Adrenal gland (tissue), 12 donors: ENCODE results near the gene PIGX. TPM values are rescaled to one million over a fixed set of nuclear protein-coding genes. Genes with fewer than 3 reads are reported as not detected.

Source experiments
- DNase-seq, 7 donors: peaks; one replicate each; pipeline ENCODE4 v3.0.0-alpha.2; 2019 to 2020
- H3K27ac ChIP-seq, 5 donors: fragments of 200-600 bp; sonication (generic) in 4 of 5; 1 replicate in 3 of 5; 2 replicates in 2 of 5; pipeline versions ENCODE4 v1.5.1 to v1.8.0; 2016 to 2020; ENCODE audit warnings: mild to moderate bottlenecking in 1 of 5
- H3K27me3 ChIP-seq: fragments of 200-600 bp; 2 replicates; pipeline ENCODE4 v1.8.0; 2021
- H3K36me3 ChIP-seq, 2 donors: fragments of 200-600 bp; replicated peaks in 1 of 2; 1 replicate in 1 of 2; 2 replicates in 1 of 2; pipeline versions ENCODE4 v1.5.1 to v1.8.0; 2018 to 2022
- H3K4me1 ChIP-seq, 2 donors: fragments of 200-600 bp; replicated peaks in 1 of 2; 1 replicate in 1 of 2; 2 replicates in 1 of 2; pipeline versions ENCODE4 v1.5.1 to v1.8.0; 2018 to 2021
- H3K4me3 ChIP-seq, 4 donors: fragments of 200-600 bp; sonication (generic) in 3 of 4; one replicate each; pipeline ENCODE4 v1.5.1; 2016 to 2018
- H3K9me3 ChIP-seq, 3 donors: fragments of 200-600 bp; sonication (generic) in 1 of 3; replicated peaks in 1 of 3; 1 replicate in 2 of 3; 2 replicates in 1 of 3; pipeline versions ENCODE4 v1.5.1 to v1.8.0; 2016 to 2021
- POLR2A ChIP-seq, 2 donors: fragments of 450-650 bp; IDR thresholded peaks; one replicate each; pipeline ENCODE4 v1.6.1; 2017; ENCODE audit warnings: antibody characterized with exemption in 2 of 2, mild to moderate bottlenecking in 2 of 2, moderate library complexity in 1 of 2
- WGBS, 4 donors: extraction: QIAGEN DNeasy Blood & Tissue Kit in 2 of 4; methylation state at CpG; one replicate each; pipeline versions ENCODE4 v1.1.5 to v1.1.7; 2013 to 2017; 5-methylcytosine and 5-hydroxymethylcytosine counted together
- intact Hi-C, 2 donors: fragments of 100-400 bp; cut with DNase I; formaldehyde crosslinking; loops; one replicate each; pipeline versions ENCODE4 v1.14.1 to v1.15.0; 2022 to 2023
- polyA plus RNA-seq, 3 donors: library from polyadenylated mRNA; stranded (reverse); fragments of 200-250 nt in 2 of 3; fragments of 350-450 nt in 1 of 3; fragmentation: Illumina TruSeq in 1 of 3; extraction: RNeasy Lipid Tissue Mini Kit (QIAGEN cat#74804) in 1 of 3; gene quantifications; one replicate each; pipeline ENCODE4 v1.2.3, GENCODE V29; 2013 to 2014
- total RNA-seq, 9 donors: library from RNA; depleted of rRNA in 4 of 9; stranded (reverse); fragments of >200 nt in 4 of 9; fragments of 120-200 nt in 1 of 9; fragmentation: NEBNext Ultra II Directional in 1 of 9; extraction: Animal tissue kit (Norgen Biotek cat#: 25700) in 1 of 9; gene quantifications; one replicate each; pipeline versions ENCODE4 v1.1.0 to v1.2.4, GENCODE V29; 2013 to 2023
- TF ChIP-seq, protein P1 (sequence below), 6 experiments: fragments of 450-650 bp in 4 of 6; fragments of 200-600 bp in 2 of 6; sonication (generic) in 1 of 6; IDR thresholded peaks; 1 replicate in 5 of 6; 2 replicates in 1 of 6; pipeline versions ENCODE4 v1.5.1 to v1.8.0; 2016 to 2021; ENCODE audit warnings: antibody characterized with exemption in 6 of 6, mild to moderate bottlenecking in 2 of 6, moderate library complexity in 1 of 6
- donor health status: healthy with polysubstance abuse.
- donor health status: Bipolar disorder and iron deficiency.
- donor health status: DM: yes; HTN: yes; CAD: no.
- donor health status: DM: no; HTN: no; CAD: no.
- donor health status: DM: no; HTN: no; CAD: no.
- donor health status: DM: yes; HTN: yes; CAD: no.

PIGX gene
- total and polyA plus RNA-seq, 12 donors, result 10.2 to 33.9 (median 26.1) TPM

- intact Hi-C loops, result no loop called here
Measured at GRCh38 chr3:196667056-196667825, 44.9 kb upstream of the PIGX start.

GRCh38 chr3:196670339-196670738, 41.8 kb upstream of the PIGX start:
- H3K27ac ChIP-seq, result peak overlapping the region in 2 of 5 donors; percentile 11 to 22
- H3K36me3 ChIP-seq, result no peaks in the 10 kb centered on the region
- intact Hi-C loops, result no loop called here
- WGBS, 4 donors, result 24 to 35% (median 29%) methylated on average over 6 of the region's 6 CpGs
- TF ChIP-seq, protein P1, sequence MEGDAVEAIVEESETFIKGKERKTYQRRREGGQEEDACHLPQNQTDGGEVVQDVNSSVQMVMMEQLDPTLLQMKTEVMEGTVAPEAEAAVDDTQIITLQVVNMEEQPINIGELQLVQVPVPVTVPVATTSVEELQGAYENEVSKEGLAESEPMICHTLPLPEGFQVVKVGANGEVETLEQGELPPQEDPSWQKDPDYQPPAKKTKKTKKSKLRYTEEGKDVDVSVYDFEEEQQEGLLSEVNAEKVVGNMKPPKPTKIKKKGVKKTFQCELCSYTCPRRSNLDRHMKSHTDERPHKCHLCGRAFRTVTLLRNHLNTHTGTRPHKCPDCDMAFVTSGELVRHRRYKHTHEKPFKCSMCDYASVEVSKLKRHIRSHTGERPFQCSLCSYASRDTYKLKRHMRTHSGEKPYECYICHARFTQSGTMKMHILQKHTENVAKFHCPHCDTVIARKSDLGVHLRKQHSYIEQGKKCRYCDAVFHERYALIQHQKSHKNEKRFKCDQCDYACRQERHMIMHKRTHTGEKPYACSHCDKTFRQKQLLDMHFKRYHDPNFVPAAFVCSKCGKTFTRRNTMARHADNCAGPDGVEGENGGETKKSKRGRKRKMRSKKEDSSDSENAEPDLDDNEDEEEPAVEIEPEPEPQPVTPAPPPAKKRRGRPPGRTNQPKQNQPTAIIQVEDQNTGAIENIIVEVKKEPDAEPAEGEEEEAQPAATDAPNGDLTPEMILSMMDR (IDR thresholded peaks at IDR 0.05), result no peak
- no peak for TF ChIP-seq POLR2A (IDR thresholded peaks at IDR 0.05)
- DNase-seq, result peak in 1 of 7 donors; percentile 5
- H3K27me3 ChIP-seq, result no peaks in the 10 kb centered on the region
- H3K9me3 ChIP-seq, result no peaks in the 10 kb centered on the region
- no peaks in the 10 kb centered on the region for H3K4me1 ChIP-seq
- no peak overlapping the region for H3K4me3 ChIP-seq

More at GRCh38 chr3:196667056-196667825, 44.9 kb upstream of the PIGX start:
- Histone ChIP-seq H3K9me3 (no peaks in the 10 kb centered on the region), H3K4me3 (no peak overlapping the region), H3K4me1 (no peaks in the 10 kb centered on the region), H3K27me3 (no peaks in the 10 kb centered on the region), H3K36me3 (no peaks in the 10 kb centered on the region), H3K27ac (no peak overlapping the region)
- DNase-seq, result no peak
- WGBS, 4 donors, result 83 to 91% (median 85%) methylated on average over 14 of the region's 14 CpGs
- TF ChIP-seq, protein P1 (IDR thresholded peaks at IDR 0.05), result no peak
- no peak for TF ChIP-seq POLR2A (IDR thresholded peaks at IDR 0.05)

DNA sequence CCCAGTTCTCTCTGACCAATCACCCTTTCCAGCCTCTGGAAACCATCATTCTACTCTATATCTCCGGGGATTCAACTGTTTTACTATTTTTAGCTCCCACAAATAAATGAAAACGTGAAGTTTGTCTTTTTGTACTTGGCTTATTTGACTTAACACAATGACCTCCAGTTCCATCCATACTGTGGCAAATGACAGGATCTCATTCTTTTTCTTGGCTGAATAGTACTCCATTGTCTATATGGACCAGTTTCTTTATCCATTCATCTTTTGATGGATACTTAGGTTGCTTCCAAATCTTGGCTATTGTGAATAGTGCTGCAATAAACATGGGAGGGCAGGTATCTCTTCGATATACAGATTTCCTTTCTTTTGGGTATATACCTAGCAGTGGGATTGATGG, 38.5 kb upstream of the PIGX start:
- TF ChIP-seq POLR2A (IDR thresholded peaks at IDR 0.05), result no peak
- TF ChIP-seq, protein P1 (IDR thresholded peaks at IDR 0.05), result no peak
- Histone ChIP-seq H3K4me3 (no peak overlapping the region), H3K4me1 (no peaks in the 10 kb centered on the region), H3K9me3 (no peaks in the 10 kb centered on the region), H3K27ac (no peak overlapping the region), H3K27me3 (peaks cover 4% of the 10 kb centered on the region), H3K36me3 (no peaks in the 10 kb centered on the region)
- 75 to 83% (median 79%) methylated on average over 3 of the region's 3 CpGs for WGBS, 4 donors
- intact Hi-C loops, result no loop called here
- no peak for DNase-seq

DNA sequence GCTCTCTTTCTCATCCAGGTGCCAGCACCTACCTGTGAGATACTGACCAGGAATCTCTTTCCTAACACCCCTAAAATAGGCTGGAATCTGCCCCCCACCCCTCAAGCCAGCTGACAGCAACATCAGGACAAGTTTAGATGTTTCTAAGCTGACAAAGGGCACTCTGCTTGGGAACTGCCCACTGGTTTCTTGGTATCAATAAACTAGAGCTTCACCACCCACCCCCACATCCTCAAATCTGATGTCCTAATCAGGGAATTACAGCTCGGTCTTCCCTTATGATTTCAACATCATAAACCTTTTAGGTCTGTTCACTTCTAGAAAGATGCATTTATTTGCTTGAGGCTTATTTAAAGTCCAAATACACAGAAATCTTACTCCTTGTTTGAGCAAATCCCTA, 34.8 kb upstream of the PIGX start:
- H3K4me3 ChIP-seq, result no peak overlapping the region
- peaks cover 4% of the 10 kb centered on the region for H3K27me3 ChIP-seq
- WGBS, 4 donors, result 33 to 64% (median 60%) methylated on average over 1 of the region's 1 CpG
- H3K27ac ChIP-seq, result no peak overlapping the region
- TF ChIP-seq, protein P1 (IDR thresholded peaks at IDR 0.05), result no peak
- no peak for TF ChIP-seq POLR2A (IDR thresholded peaks at IDR 0.05)
- no peak for DNase-seq
- no peaks in the 10 kb centered on the region for H3K36me3 ChIP-seq
- H3K4me1 ChIP-seq, result no peaks in the 10 kb centered on the region
- H3K9me3 ChIP-seq, result no peaks in the 10 kb centered on the region
- intact Hi-C loops, result no loop called here
